BJ (cell line): ENCODE results near the gene WDR20. TPM values are rescaled to one million over a fixed set of nuclear protein-coding genes. Genes with fewer than 3 reads are reported as not detected.

Experiments used
- CTCF ChIA-PET: fragments of 350-600 bp; formaldehyde crosslinking; extraction: SDS; loops from one replicate; lab custom pipeline; 2021; ENCODE audit warnings: antibody characterized with exemption, inconsistent platforms; lab: Yijun Ruan, JAX
- POLR2A ChIA-PET: fragments of 300-600 bp; sonication (Branson Sonifier 250); formaldehyde crosslinking; extraction: SDS; loops from one replicate; lab custom pipeline; 2021; ENCODE audit warnings: antibody characterized with exemption; lab: Charles Lee
- DNase-seq: peaks from one replicate; pipeline ENCODE4 v3.0.0-alpha.2; 2011; ENCODE audit warnings: low read depth
- H3K27me3 ChIP-seq: 2 replicates; pipeline ENCODE4 v1.6.0; 2011; ENCODE audit warnings: low read length; ENCODE audit not compliant: control insufficient read depth, insufficient read depth
- H3K36me3 ChIP-seq: 2 replicates; pipeline ENCODE4 v1.5.1; 2011; ENCODE audit warnings: low read length; ENCODE audit not compliant: control insufficient read depth, insufficient read depth
- H3K4me3 ChIP-seq: 2 replicates; pipeline ENCODE4 v1.5.1; 2011; ENCODE audit warnings: low read depth, mild to moderate bottlenecking, control low read depth, low read length
- CTCF ChIP-seq: IDR thresholded peaks from 2 replicates; pipeline ENCODE4 v1.5.1; 2011; ENCODE audit warnings: low read depth, mild to moderate bottlenecking, control low read depth, inconsistent platforms, low read length, moderate library complexity; ENCODE audit not compliant: insufficient read depth
- polyA plus RNA-seq: library from polyadenylated mRNA; depleted of rRNA; stranded (reverse); fragments of >200 nt; gene quantifications from 2 replicates; pipeline ENCODE4 v1.2.3, GENCODE V29; 2011

WDR20 gene
- polyA plus RNA-seq, 1 experiment, result 18.3 TPM

- peaks cover 9% of the 10 kb centered on the region for H3K36me3 ChIP-seq
- ChIA-PET CTCF (interaction anchor here (1.5 kb wide), 1 partner anchor 11 kb away, joined by 4 read pairs; no protein-coding TSS in a partner anchor), POLR2A (no interaction called here)
- no peak overlapping the region for H3K4me3 ChIP-seq
- no peaks in the 10 kb centered on the region for H3K27me3 ChIP-seq
- no peak for TF ChIP-seq CTCF
- DNase-seq, result no peak
Measured at GRCh38 chr14:102225936-102226335, 86.2 kb downstream of the WDR20 start.

- H3K36me3 ChIP-seq, result peaks cover 10% of the 10 kb centered on the region
- CTCF ChIA-PET, result interaction anchor here (1.2 to 1.5 kb wide), 2 partner anchors 11 to 82 kb away, joined by 3 to 4 read pairs; no protein-coding TSS in a partner anchor
- DNase-seq, result no peak
- POLR2A ChIA-PET, result no interaction called here
- no peak overlapping the region for H3K4me3 ChIP-seq
- H3K27me3 ChIP-seq, result no peaks in the 10 kb centered on the region
- no peak for TF ChIP-seq CTCF
Measured at GRCh38 chr14:102226356-102227125, 86.8 kb downstream of the WDR20 start.

- POLR2A ChIA-PET, result no interaction called here
- CTCF ChIA-PET, result interaction anchor here (1.2 to 1.5 kb wide), 3 partner anchors 10 to 87 kb away, joined by 3 to 4 read pairs (median 4); no protein-coding TSS in a partner anchor
- Histone ChIP-seq H3K4me3 (no peak overlapping the region), H3K36me3 (peaks cover 11% of the 10 kb centered on the region), H3K27me3 (no peaks in the 10 kb centered on the region)
- no peak for DNase-seq
- no peak for TF ChIP-seq CTCF
Measured at GRCh38 chr14:102227184-102227964, 87.7 kb downstream of the WDR20 start.

- H3K27me3 ChIP-seq, result no peaks in the 10 kb centered on the region
- peaks cover 9% of the 10 kb centered on the region for H3K36me3 ChIP-seq
- TF ChIP-seq CTCF, result no peak
- POLR2A ChIA-PET, result no interaction called here
- no peak for DNase-seq
- CTCF ChIA-PET, result interaction anchor here (1.3 to 1.8 kb wide), 2 partner anchors 14 to 84 kb away, joined by 4 read pairs; no protein-coding TSS in a partner anchor
- no peak overlapping the region for H3K4me3 ChIP-seq
Measured at GRCh38 chr14:102229071-102229738, 89.5 kb downstream of the WDR20 start.

GRCh38 chr14:102229739-102230092 is 90.0 kb downstream of the WDR20 start:
- TF ChIP-seq CTCF, result no peak
- no peak overlapping the region for H3K4me3 ChIP-seq
- ChIA-PET POLR2A (no interaction called here), CTCF (interaction anchor here (1.3 to 1.8 kb wide), 2 partner anchors 14 to 84 kb away, joined by 4 read pairs; no protein-coding TSS in a partner anchor)
- DNase-seq, result no peak
- H3K36me3 ChIP-seq, result peaks cover 9% of the 10 kb centered on the region
- H3K27me3 ChIP-seq, result no peaks in the 10 kb centered on the region
